HG03342 (cell line): ENCODE data around the gene FOXC1.

Experiments used
- ATAC-seq: cut with Tn5 transposase; IDR thresholded peaks from one replicate; pipeline ENCODE4 v1.9.1; 2021; ENCODE audit warnings: mild to moderate bottlenecking, moderate library complexity; ENCODE audit not compliant: unreplicated experiment

The FOXC1 gene

DNA sequence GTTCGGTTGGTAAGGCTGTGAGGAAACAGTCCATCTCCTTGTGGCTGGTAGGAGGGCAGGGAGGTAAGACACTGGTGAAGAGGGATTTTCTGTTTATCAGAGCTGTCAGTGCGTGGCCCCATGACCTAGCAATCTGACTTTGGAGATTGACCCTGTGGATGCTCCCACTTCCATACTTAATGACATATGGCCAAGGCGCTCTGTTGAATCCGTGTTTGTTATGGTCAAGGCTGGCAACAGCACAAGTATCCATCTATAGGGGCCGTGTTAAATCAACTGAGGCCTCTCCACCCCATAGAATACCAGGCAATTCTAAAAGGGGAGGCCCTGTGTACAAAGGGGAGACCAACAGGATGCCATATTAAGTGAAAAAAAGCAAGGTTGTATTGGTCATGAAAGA, 25.6 kb upstream of the FOXC1 start:
- no peak for ATAC-seq

DNA sequence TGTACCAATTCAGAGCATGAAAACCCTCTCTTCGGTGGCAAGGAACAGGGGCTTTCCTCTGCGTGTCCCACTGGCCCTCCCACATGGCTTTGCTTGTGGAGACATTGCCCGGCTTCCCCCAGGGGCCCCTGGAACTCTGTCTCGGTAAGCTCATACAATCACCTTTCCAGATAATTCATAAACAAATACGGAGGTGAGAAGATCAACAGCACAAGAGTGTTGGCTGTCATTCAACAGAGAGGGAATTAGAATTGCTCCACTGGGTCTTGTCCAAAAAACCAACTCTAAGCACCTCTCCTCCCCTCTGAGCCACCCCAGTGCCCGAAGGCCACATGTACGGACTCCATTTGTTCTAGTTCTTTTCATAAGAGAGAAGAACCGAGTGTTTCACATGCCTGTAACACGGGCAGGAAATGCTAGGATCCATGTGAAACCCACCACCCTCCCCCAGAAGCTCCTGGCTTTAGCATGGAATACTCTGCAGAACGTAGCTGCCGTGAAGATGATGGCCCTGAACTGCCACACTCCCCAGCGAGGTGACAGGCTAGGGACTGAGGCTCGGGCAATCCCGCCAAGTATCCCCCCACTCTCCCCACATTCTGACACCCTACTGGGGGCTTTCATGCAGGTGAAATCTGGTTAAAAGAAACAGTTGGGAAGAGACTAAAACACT, 24.6 kb upstream of the FOXC1 start:
- no peak for ATAC-seq

GRCh38 chr6:1585669-1586049, 24.1 kb upstream of the FOXC1 start:
- ATAC-seq, result no peak

DNA sequence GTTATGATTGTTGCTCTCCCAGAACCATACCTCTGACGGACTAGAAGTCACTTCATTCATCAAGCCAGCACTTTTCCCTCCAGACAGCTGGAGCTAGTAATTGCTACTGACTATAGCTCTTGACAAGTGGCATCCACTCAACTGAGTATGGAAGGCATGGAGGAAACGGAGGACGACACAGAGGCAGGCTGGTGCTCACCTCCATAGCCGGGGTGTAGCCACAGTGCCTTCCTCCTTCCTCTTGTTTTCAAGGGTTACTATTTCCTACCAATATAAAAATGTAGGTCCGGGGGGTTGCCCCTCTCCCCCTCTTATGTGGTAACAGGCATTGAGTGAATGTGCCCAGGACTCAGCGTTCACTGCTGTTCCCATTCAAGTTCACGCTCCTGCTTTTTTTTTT, 23.5 kb upstream of the FOXC1 start:
- no peak for ATAC-seq

GRCh38 chr6:1586861-1587450, 22.8 kb upstream of the FOXC1 start:
- ATAC-seq, result no peak

DNA sequence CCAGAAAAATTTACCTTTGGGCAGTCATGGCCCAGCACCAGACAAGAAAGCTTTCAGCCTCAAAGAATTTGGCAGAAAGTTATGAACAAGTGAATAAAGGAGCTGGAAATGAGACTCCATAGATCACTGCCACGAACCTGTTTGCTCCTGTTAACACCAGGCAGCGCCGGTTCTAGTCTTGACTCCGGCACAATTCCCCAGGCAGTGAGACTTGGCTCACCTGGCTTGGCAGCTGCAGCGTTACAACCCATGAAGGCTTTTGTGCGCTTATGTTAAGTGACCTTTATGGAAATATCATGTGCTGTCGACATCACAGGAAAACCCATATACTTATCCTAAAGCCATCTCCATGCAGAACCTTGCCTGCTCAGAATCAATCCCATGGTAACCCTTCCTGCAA, 22.2 kb upstream of the FOXC1 start:
- ATAC-seq, result no peak

- ATAC-seq, result no peak
These were observed 21.7 kb upstream of the FOXC1 start for GRCh38 chr6:1587977-1588376.

GRCh38 chr6:1589208-1589607, 20.5 kb upstream of the FOXC1 start:
- no peak for ATAC-seq

- no peak for ATAC-seq
These were observed 19.1 kb upstream of the FOXC1 start for GRCh38 chr6:1590580-1590979.

DNA sequence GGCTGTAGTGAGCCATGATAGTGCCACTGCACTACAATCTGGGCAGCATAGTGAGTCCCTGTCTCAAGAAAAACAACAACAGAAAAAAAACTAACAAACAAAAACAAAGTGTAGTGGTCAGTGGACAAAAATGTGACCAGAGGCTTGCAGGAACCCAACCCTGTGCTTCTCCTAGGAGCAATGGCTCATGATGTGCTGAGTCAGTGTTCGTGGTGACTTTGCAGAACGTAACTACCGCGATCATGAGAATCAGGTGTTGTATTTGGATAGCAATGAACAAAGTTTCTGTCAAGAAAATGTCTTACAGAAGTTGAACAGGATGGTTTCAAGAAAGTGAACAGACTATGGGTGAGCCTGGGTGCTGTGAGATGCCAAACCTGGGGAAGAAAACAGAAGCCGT, 18.5 kb upstream of the FOXC1 start:
- no peak for ATAC-seq

DNA sequence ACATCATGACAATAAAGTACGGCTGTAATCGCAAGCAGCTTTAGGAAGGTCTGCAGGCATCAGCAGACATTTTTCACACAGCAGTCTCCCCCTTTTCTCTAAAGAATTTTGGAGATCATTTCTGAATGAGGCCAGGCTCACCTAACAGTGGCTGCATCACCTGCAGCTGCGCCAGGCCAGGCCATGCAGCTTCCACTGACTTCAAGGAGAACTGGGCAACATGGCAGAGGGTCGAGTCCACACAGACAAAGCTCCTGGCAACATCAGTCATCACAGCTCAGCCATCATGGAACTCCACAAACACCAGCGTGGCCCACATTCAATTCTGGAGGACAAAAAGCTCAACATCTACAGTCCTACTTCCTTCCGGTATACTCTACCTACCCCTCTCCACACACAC, 17.8 kb upstream of the FOXC1 start:
- ATAC-seq, result no peak

- ATAC-seq, result no peak
These were observed 16.9 kb upstream of the FOXC1 start for GRCh38 chr6:1592852-1593251.

DNA sequence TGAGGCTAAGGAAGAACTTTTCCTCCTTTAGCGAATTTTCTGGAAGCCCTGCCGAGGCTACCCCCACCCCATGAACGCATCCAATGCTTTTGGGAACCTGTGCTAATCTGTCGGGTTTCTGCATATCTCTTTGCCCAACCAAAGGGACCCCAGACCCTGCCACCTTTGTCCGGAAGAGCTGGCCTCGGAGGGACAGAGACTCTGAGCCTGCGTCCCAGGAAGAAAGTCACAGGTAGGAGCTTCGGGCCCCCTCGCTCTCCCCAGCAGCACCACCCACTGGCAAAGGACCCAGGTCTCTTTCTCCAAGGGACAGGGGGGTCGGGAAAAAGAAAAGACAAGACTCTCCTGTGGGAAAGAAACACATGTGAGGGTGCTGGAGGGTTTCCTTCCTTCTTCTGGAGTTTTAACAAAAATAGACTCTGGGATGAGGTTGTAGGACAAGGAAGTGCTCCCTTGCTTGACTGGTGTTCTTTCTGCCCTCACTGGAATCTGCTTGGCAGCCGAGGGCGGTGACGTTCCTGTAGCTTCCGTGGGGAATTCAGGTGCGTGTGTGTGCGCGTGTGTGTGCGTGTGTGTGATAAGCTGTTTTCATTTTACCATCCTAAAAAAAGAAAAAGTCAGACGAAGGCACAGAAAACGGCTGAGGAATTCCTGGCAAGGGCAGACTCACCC, 16.3 kb upstream of the FOXC1 start:
- ATAC-seq, result no peak

DNA sequence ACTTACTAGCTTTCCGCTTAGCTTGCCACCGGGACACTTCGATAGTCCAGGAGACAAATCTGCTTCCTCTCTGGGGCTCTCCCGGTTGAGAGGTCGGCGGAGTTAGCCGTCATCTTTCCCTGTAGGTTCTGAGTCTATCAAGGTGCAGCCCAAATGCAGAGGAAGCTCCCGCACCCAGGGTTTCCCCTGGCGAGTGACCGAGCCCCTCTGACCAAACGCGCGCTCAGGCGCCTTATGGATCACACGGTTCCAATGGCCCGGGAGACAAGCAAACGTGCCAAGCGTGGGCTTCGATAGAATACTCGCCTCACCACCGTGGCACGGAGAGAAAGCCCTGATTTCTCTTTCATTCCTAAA, 15.8 kb upstream of the FOXC1 start:
- ATAC-seq, result no peak

DNA sequence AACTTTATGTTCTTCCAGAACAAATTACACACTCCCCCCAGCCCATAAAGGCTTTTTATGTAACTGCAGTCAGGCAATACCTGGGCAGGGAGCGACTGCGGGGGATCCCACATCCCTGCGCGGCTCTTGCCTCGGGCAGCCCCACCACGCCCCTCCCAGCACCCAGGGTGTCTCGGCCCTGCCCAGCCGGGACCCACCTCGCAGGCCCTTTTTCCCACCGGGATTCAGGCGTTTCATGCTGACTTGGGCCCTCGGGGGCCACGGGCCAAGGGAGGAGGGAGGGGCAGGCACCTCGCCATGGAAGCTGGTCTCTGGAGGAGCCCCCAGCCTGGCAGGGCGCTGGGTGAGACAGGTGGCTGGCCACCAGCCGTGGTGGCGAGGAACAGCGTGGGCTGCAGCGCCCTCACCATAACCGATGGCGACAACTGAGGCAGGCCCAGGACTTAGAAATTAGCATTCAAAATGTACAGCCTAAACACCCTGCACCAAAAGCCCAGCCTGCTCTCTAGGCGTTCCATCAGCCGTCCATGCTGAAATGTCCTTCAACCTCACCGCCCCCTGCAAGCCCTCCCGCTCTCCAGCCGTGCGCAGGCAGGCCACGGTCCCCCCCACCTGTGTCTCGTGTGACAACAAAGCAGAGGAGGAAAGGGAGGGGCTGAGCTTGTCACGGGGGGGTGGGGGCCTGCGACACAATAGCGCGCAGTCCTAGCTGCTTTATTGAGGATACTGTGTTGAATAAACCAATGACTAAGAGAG, 15.1 kb upstream of the FOXC1 start:
- no peak for ATAC-seq

- no peak for ATAC-seq
These were observed 14.2 kb upstream of the FOXC1 start for GRCh38 chr6:1595271-1596087.

DNA sequence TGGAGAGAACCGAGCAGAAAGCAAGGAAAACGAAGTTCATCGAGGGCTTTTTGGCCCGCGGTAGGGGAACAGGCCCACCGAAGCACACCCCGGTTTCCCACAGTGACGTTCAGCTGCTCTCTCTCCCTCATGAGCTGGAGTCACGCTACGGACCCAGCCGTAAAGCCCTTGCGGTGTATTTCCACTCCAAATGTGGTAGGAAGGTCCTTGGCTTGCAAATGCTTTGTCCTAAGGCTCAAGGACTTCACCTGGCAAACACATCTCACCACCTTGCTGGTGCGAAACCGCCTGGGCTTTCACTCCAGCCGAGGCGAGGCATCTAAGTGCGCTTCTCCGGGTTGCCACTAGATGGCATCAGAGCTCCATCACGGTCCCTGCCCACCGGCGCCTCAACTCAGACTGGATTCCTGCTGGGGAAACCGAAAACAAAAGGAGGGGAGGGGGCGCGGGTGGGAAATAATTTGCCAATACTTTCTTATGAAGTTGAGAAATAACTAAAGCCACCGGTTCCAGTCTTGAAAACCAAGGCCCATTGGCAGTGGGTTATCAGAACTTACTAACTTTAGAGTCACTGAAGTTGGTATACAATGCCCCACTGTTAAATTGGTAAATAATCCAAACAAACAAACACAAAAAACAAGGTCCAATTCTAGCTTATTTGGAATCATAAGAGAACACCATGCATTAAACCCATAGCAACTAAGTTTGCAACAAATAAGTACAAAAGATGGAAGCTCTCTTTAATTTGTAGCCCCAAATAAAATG, 13.4 kb upstream of the FOXC1 start:
- ATAC-seq, result no peak

DNA sequence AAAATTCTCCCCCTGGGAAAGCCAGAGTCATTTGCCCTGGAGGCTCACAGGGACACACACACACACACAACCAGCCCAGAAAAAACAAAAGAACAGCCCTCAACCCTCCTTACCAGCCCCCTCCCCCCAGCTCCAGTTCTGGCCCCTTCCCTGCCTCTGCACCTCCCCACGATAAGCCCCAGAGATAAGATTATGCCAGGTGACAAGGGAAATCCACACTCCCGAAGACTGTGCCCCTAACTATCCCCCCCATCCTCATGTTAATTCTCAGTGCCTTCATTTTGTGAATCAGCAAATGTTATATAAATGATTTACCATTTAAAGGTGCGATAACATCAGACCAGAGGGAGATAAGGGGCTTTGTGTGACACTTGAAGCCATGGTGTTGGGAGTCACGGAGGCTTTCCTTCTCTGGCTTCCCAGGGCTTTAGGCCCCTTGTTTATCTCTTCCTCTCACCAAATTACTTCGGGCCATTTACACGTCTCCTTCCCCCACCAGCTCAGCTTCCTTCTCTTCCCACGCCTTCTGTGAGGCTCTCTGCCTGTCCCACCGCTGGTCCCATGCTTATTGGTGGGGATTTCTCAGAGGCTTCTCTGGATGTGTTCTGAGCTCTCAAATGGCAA, 12.5 kb upstream of the FOXC1 start:
- no peak for ATAC-seq

- ATAC-seq, result no peak
These were observed 11.8 kb upstream of the FOXC1 start for GRCh38 chr6:1597924-1598323.

GRCh38 chr6:1598433-1598832, 11.3 kb upstream of the FOXC1 start:
- ATAC-seq, result no peak
